ENCODE data around the gene C1orf53. TPM values are rescaled to one million over a fixed set of nuclear protein-coding genes. Genes with fewer than 3 reads are reported as not detected.
"Not testable (repeated sequence)": the region's sequence is repeated elsewhere in the genome, so short reads cannot be mapped to it uniquely, and the experiment has no call there.

The C1orf53 gene
- polyA plus RNA-seq, 1 of the 3 experiments (the other 2 are of a cell fraction): 24.9 TPM

GRCh38 chr1:197880385-197880784 is 22.0 kb upstream of the C1orf53 start:
- H3F3A ChIP-seq (replicated peaks; ENCODE audit: insufficient read depth); H3K9me2 ChIP-seq; H3K27ac ChIP-seq (ENCODE audit: low read depth in 2 of 2, low read length in 1 of 2); H3K36me3 ChIP-seq (replicated peaks in 1 of 2; ENCODE audit: control insufficient read depth in 1 of 2, insufficient read depth in 2 of 2, low read length in 1 of 2); H4K20me1 ChIP-seq (ENCODE audit: insufficient read depth); CTCF ChIA-PET; H3K4me2 ChIP-seq; H3K4me3 ChIP-seq (ENCODE audit: low read depth in 2 of 2, low read length in 1 of 2); H3K9ac ChIP-seq; H3K27me3 ChIP-seq (ENCODE audit: insufficient read depth); POLR2A ChIA-PET; H3K9me3 ChIP-seq; H3K79me2 ChIP-seq (ENCODE audit: insufficient read depth); H3K4me1 ChIP-seq (ENCODE audit: control insufficient read depth in 1 of 2, insufficient read depth in 2 of 2, low read depth in 1 of 2, low read length in 1 of 2); DNase-seq; H2AFZ ChIP-seq (ENCODE audit: low read depth): not testable (repeated sequence)
- WGBS (ENCODE audit: low lambda C conversion rate): 54% methylated on average over 4 of the region's 4 CpGs

DNA sequence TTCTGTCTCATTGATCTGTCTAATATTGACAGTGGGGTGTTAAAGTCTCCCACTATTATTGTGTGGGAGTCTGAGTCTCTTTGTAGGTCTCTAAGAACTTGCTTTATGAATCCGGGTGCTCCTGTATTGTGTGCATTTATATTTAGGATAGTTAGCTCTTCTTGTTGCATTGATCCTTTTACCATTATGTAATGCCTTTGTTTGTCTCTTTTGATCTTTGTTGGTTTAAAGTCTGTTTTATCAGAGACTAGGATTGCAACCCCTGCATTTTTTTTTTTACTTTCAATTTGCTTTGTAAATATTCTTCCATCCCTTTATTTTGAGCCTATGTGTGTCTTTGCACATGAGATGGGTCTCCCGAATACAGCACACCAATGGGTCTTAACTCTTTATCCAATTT is 20.2 kb upstream of the C1orf53 start:
- POLR2A ChIA-PET; DNase-seq; H3K79me2 ChIP-seq (ENCODE audit: insufficient read depth); H2AFZ ChIP-seq (ENCODE audit: low read depth); H3K9me3 ChIP-seq; H3K4me3 ChIP-seq (ENCODE audit: low read depth in 2 of 2, low read length in 1 of 2); H3K9ac ChIP-seq; H4K20me1 ChIP-seq (ENCODE audit: insufficient read depth); H3K9me2 ChIP-seq; H3K36me3 ChIP-seq (replicated peaks in 1 of 2; ENCODE audit: control insufficient read depth in 1 of 2, insufficient read depth in 2 of 2, low read length in 1 of 2); CTCF ChIA-PET; H3K4me2 ChIP-seq; H3F3A ChIP-seq (replicated peaks; ENCODE audit: insufficient read depth); H3K27me3 ChIP-seq (ENCODE audit: insufficient read depth); H3K4me1 ChIP-seq (ENCODE audit: control insufficient read depth in 1 of 2, insufficient read depth in 2 of 2, low read depth in 1 of 2, low read length in 1 of 2); H3K27ac ChIP-seq (ENCODE audit: low read depth in 2 of 2, low read length in 1 of 2): not testable (repeated sequence)
- 81% methylated on average over 2 of the region's 2 CpGs for WGBS (ENCODE audit: low lambda C conversion rate)

DNA sequence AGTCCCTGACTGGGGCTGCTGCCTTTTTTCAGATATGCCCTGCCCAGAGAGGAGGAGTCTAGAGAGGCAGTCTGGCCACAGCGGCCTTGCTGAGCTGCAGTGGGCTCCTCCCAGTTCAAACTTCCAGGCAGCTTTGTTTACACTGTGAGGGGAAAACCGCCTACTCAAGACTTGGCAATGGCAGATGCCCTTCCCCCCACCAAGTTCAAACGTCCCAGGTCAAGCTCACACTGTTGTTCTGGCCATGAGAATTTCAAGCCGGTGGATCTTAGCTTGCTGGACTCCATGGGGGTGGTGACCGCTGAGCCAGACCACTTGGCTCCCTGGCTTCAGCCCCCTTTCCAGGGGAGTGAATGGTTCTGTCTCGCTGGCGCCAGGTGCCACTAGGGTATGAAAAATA is 18.3 kb upstream of the C1orf53 start:
- Histone ChIP-seq H3F3A (replicated peaks; ENCODE audit: insufficient read depth) (no peaks in the 10 kb centered on the region), H3K27ac (ENCODE audit: low read depth in 2 of 2, low read length in 1 of 2) (no peak overlapping the region), H3K4me3 (ENCODE audit: low read depth in 2 of 2, low read length in 1 of 2) (no peak overlapping the region), H3K36me3 (replicated peaks in 1 of 2; ENCODE audit: control insufficient read depth in 1 of 2, insufficient read depth in 2 of 2, low read length in 1 of 2) (no peaks in the 10 kb centered on the region), H3K9me3 (no peaks in the 10 kb centered on the region), H4K20me1 (ENCODE audit: insufficient read depth) (no peaks in the 10 kb centered on the region), H3K27me3 (ENCODE audit: insufficient read depth) (no peaks in the 10 kb centered on the region), H2AFZ (ENCODE audit: low read depth) (no peak overlapping the region), H3K4me2 (no peak overlapping the region), H3K9me2 (no peaks in the 10 kb centered on the region), H3K9ac (no peak overlapping the region), H3K4me1 (ENCODE audit: control insufficient read depth in 1 of 2, insufficient read depth in 2 of 2, low read depth in 1 of 2, low read length in 1 of 2) (no peaks in the 10 kb centered on the region), H3K79me2 (ENCODE audit: insufficient read depth) (no peaks in the 10 kb centered on the region)
- POLR2A ChIA-PET: no interaction called here
- 67% methylated on average over 5 of the region's 7 CpGs for WGBS (ENCODE audit: low lambda C conversion rate)
- CTCF ChIA-PET: interaction anchor here (0.6 to 1.3 kb wide), 3 partner anchors 16 to 364 kb away, joined by 3 to 4 read pairs (median 3); no protein-coding TSS in a partner anchor
- TF ChIP-seq NRF1 (IDR thresholded peaks at IDR 0.05; ENCODE audit: low read depth, low read length): no peak
- TF ChIP-seq GATA2 (CRISPR knock-in tag; IDR thresholded peaks at IDR 0.05): no peak
- no peak for TF ChIP-seq EP300 (IDR thresholded peaks at IDR 0.05; ENCODE audit: borderline replicate concordance in 1 of 2, low read depth in 1 of 2, low read length in 1 of 2)
- TF ChIP-seq, protein P1, sequence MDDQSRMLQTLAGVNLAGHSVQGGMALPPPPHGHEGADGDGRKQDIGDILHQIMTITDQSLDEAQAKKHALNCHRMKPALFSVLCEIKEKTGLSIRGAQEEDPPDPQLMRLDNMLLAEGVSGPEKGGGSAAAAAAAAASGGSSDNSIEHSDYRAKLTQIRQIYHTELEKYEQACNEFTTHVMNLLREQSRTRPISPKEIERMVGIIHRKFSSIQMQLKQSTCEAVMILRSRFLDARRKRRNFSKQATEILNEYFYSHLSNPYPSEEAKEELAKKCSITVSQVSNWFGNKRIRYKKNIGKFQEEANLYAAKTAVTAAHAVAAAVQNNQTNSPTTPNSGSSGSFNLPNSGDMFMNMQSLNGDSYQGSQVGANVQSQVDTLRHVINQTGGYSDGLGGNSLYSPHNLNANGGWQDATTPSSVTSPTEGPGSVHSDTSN (IDR thresholded peaks at IDR 0.05): no peak
- no peak for TF ChIP-seq EZH2phosphoT487 (IDR thresholded peaks at IDR 0.05; ENCODE audit: borderline replicate concordance, low read depth)
- no peak for DNase-seq

DNA sequence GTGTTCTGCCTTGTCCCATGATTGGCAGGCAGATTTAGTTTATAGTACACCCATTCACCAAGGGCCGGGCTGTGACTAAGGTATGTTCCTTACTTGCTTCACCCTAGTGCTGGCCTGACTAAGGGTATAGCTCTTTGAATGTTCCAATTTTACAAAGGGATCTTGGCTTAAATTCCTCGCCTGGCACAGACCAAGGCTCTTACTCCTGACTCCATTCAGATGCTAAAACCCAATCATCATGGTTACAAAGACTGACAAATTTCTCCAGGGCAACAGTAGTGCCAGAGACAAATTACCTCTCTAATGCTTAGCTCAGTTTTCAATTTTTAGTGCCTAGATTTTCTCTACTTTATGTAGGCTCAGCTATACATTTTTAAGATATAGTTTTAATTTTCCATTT is 11.5 kb upstream of the C1orf53 start:
- no peaks in the 10 kb centered on the region for H3K4me1 ChIP-seq (ENCODE audit: control insufficient read depth in 1 of 2, insufficient read depth in 2 of 2, low read depth in 1 of 2, low read length in 1 of 2)
- no peak overlapping the region for H2AFZ ChIP-seq (ENCODE audit: low read depth)
- DNase-seq: no peak
- H3K79me2 ChIP-seq (ENCODE audit: insufficient read depth): no peaks in the 10 kb centered on the region
- no peaks in the 10 kb centered on the region for H3F3A ChIP-seq (replicated peaks; ENCODE audit: insufficient read depth)
- H3K27ac ChIP-seq (ENCODE audit: low read depth in 2 of 2, low read length in 1 of 2): no peak overlapping the region
- no peak overlapping the region for H3K4me2 ChIP-seq
- no peak overlapping the region for H3K4me3 ChIP-seq (ENCODE audit: low read depth in 2 of 2, low read length in 1 of 2)
- H3K36me3 ChIP-seq (replicated peaks in 1 of 2; ENCODE audit: control insufficient read depth in 1 of 2, insufficient read depth in 2 of 2, low read length in 1 of 2): no peaks in the 10 kb centered on the region
- no peak overlapping the region for H3K9ac ChIP-seq
- WGBS (ENCODE audit: low lambda C conversion rate): 59% methylated on average over 2 of the region's 2 CpGs
- CTCF ChIA-PET: no interaction called here
- no peaks in the 10 kb centered on the region for H3K9me2 ChIP-seq
- TF ChIP-seq CTCF (IDR thresholded peaks at IDR 0.05) (no peak), GATA2 (CRISPR knock-in tag; IDR thresholded peaks at IDR 0.05) (no peak), MXI1 (IDR thresholded peaks at IDR 0.05; ENCODE audit: low read depth, low read length) (no peak), RFX5 (IDR thresholded peaks at IDR 0.05; ENCODE audit: low read length) (no peak), TCF12 (IDR thresholded peaks at IDR 0.05) (no peak)
- TF ChIP-seq, protein P2, sequence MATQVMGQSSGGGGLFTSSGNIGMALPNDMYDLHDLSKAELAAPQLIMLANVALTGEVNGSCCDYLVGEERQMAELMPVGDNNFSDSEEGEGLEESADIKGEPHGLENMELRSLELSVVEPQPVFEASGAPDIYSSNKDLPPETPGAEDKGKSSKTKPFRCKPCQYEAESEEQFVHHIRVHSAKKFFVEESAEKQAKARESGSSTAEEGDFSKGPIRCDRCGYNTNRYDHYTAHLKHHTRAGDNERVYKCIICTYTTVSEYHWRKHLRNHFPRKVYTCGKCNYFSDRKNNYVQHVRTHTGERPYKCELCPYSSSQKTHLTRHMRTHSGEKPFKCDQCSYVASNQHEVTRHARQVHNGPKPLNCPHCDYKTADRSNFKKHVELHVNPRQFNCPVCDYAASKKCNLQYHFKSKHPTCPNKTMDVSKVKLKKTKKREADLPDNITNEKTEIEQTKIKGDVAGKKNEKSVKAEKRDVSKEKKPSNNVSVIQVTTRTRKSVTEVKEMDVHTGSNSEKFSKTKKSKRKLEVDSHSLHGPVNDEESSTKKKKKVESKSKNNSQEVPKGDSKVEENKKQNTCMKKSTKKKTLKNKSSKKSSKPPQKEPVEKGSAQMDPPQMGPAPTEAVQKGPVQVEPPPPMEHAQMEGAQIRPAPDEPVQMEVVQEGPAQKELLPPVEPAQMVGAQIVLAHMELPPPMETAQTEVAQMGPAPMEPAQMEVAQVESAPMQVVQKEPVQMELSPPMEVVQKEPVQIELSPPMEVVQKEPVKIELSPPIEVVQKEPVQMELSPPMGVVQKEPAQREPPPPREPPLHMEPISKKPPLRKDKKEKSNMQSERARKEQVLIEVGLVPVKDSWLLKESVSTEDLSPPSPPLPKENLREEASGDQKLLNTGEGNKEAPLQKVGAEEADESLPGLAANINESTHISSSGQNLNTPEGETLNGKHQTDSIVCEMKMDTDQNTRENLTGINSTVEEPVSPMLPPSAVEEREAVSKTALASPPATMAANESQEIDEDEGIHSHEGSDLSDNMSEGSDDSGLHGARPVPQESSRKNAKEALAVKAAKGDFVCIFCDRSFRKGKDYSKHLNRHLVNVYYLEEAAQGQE (IDR thresholded peaks at IDR 0.05; ENCODE audit: low read depth, low read length): no peak
- H4K20me1 ChIP-seq (ENCODE audit: insufficient read depth): no peaks in the 10 kb centered on the region
- no peaks in the 10 kb centered on the region for H3K9me3 ChIP-seq
- no peaks in the 10 kb centered on the region for H3K27me3 ChIP-seq (ENCODE audit: insufficient read depth)
- POLR2A ChIA-PET: no interaction called here
